ENCODE data around the gene SYNGAP1. TPM values are rescaled to one million over a fixed set of nuclear protein-coding genes. Genes with fewer than 3 reads are reported as not detected.
"Not testable (repeated sequence)": the region's sequence is repeated elsewhere in the genome, so short reads cannot be mapped to it uniquely, and the experiment has no call there.

The SYNGAP1 gene
- total RNA-seq, 1 donor, result 6.9 TPM

GRCh38 chr6:33375143-33375671 is 44.7 kb upstream of the SYNGAP1 start:
- peak overlapping the region; percentile 39 for H2AFZ ChIP-seq (ENCODE audit: low read length)
- no peaks in the 10 kb centered on the region for H3K27me3 ChIP-seq (ENCODE audit: insufficient read depth, low read length)
- no peaks in the 10 kb centered on the region for H3K79me2 ChIP-seq (ENCODE audit: insufficient read depth, low read length)
- no peaks in the 10 kb centered on the region for H3K36me3 ChIP-seq (ENCODE audit: insufficient read depth, low read length)
- TF ChIP-seq CTCF (IDR thresholded peaks at IDR 0.05; ENCODE audit: extremely low read depth, low read depth, low read length), result no peak
- no peaks in the 10 kb centered on the region for H4K20me1 ChIP-seq (ENCODE audit: insufficient read depth, low read length)
- peaks cover 26% of the 10 kb centered on the region for H3K4me1 ChIP-seq (ENCODE audit: insufficient read depth, low read length)
- H3K9me3 ChIP-seq (ENCODE audit: low read depth, low read length), result no peaks in the 10 kb centered on the region
- H3K27ac ChIP-seq (ENCODE audit: low read depth, low read length), result peak overlapping the region; percentile 65
- DNase-seq (ENCODE audit: insufficient read length, low spot score, missing footprints), result no peak
- peak overlapping the region; percentile 29 for H3K4me3 ChIP-seq (ENCODE audit: insufficient read depth, low read length)
- peak overlapping the region; percentile 74 for H3K4me2 ChIP-seq (ENCODE audit: insufficient read depth, low read length)

GRCh38 chr6:33377171-33377570 is 42.7 kb upstream of the SYNGAP1 start:
- no peak for DNase-seq (ENCODE audit: insufficient read length, low spot score, missing footprints)
- H3K4me1 ChIP-seq (ENCODE audit: insufficient read depth, low read length), result peaks cover 26% of the 10 kb centered on the region
- H3K27me3 ChIP-seq (ENCODE audit: insufficient read depth, low read length), result no peaks in the 10 kb centered on the region
- H2AFZ ChIP-seq (ENCODE audit: low read length), result peak overlapping the region; percentile 36
- H3K4me3 ChIP-seq (ENCODE audit: insufficient read depth, low read length), result no peak overlapping the region
- H3K36me3 ChIP-seq (ENCODE audit: insufficient read depth, low read length), result no peaks in the 10 kb centered on the region
- H3K27ac ChIP-seq (ENCODE audit: low read depth, low read length), result no peak overlapping the region
- H3K4me2 ChIP-seq (ENCODE audit: insufficient read depth, low read length), result peak overlapping the region; percentile 64
- H3K79me2 ChIP-seq (ENCODE audit: insufficient read depth, low read length), result no peaks in the 10 kb centered on the region
- no peaks in the 10 kb centered on the region for H4K20me1 ChIP-seq (ENCODE audit: insufficient read depth, low read length)
- no peak for TF ChIP-seq CTCF (IDR thresholded peaks at IDR 0.05; ENCODE audit: extremely low read depth, low read depth, low read length)
- no peaks in the 10 kb centered on the region for H3K9me3 ChIP-seq (ENCODE audit: low read depth, low read length)

- not testable (repeated sequence) for H3K36me3 ChIP-seq (ENCODE audit: insufficient read depth, low read length); H3K79me2 ChIP-seq (ENCODE audit: insufficient read depth, low read length); H3K27me3 ChIP-seq (ENCODE audit: insufficient read depth, low read length); H3K4me2 ChIP-seq (ENCODE audit: insufficient read depth, low read length); H4K20me1 ChIP-seq (ENCODE audit: insufficient read depth, low read length); DNase-seq (ENCODE audit: insufficient read length, low spot score, missing footprints); H3K4me3 ChIP-seq (ENCODE audit: insufficient read depth, low read length); H2AFZ ChIP-seq (ENCODE audit: low read length); H3K27ac ChIP-seq (ENCODE audit: low read depth, low read length); H3K9me3 ChIP-seq (ENCODE audit: low read depth, low read length)
- H3K4me1 ChIP-seq (ENCODE audit: insufficient read depth, low read length), result peaks cover 26% of the 10 kb centered on the region
These were observed 40.7 kb upstream of the SYNGAP1 start for GRCh38 chr6:33379184-33379583.

- DNase-seq (ENCODE audit: insufficient read length, low spot score, missing footprints), result peak; percentile 5
- Histone ChIP-seq H3K9me3 (ENCODE audit: low read depth, low read length) (no peaks in the 10 kb centered on the region), H4K20me1 (ENCODE audit: insufficient read depth, low read length) (no peaks in the 10 kb centered on the region), H3K27ac (ENCODE audit: low read depth, low read length) (no peak overlapping the region), H3K27me3 (ENCODE audit: insufficient read depth, low read length) (no peaks in the 10 kb centered on the region), H2AFZ (ENCODE audit: low read length) (no peak overlapping the region), H3K36me3 (ENCODE audit: insufficient read depth, low read length) (no peaks in the 10 kb centered on the region), H3K79me2 (ENCODE audit: insufficient read depth, low read length) (no peaks in the 10 kb centered on the region), H3K4me3 (ENCODE audit: insufficient read depth, low read length) (no peak overlapping the region), H3K4me1 (ENCODE audit: insufficient read depth, low read length) (peaks cover 16% of the 10 kb centered on the region), H3K4me2 (ENCODE audit: insufficient read depth, low read length) (no peak overlapping the region)
- no peak for TF ChIP-seq CTCF (IDR thresholded peaks at IDR 0.05; ENCODE audit: extremely low read depth, low read depth, low read length)
These were observed 39.4 kb upstream of the SYNGAP1 start for GRCh38 chr6:33380272-33380981.

All from osteoblast (primary cell).